PC-3 (cell line): Measurements from ENCODE around the gene CCDC183. TPM values are rescaled to one million over a fixed set of nuclear protein-coding genes. Genes with fewer than 3 reads are reported as not detected.

Experiments
- ATAC-seq: fragments of 200-7000 bp; cut with Tn5 transposase; 2 replicates; pipeline ENCODE4 v1.9.1; 2020; ENCODE audit warnings: mild to moderate bottlenecking, moderate library complexity
- BruUV-seq: library from RNA; stranded (reverse); fragments of 400-500 nt; replicated peaks from 2 replicates; lab custom pipeline; 2021; lab: Mats Ljungman, UMichigan
- CTCF ChIA-PET: fragments of 300-600 bp; sonication (Branson Sonifier 250); formaldehyde crosslinking; loops from one replicate; lab custom pipeline; 2022; ENCODE audit warnings: antibody characterized with exemption; lab: Charles Lee
- POLR2A ChIA-PET: fragments of 300-600 bp; sonication (Branson Sonifier 250); formaldehyde crosslinking; loops from one replicate; lab custom pipeline; 2022; ENCODE audit warnings: antibody characterized with exemption; ENCODE audit not compliant: unreplicated experiment; lab: Charles Lee
- DNase-seq: peaks from one replicate; pipeline ENCODE4 v3.0.0-alpha.2; 2015
- H2AFZ ChIP-seq: fragments of 300-600 bp; sonication (generic); 2 replicates; pipeline ENCODE4 v1.6.0; 2016; ENCODE audit warnings: antibody characterized with exemption, low read length
- H3F3A ChIP-seq: fragments of 300-600 bp; sonication (generic); one replicate; pipeline ENCODE4 v1.6.0; 2017; ENCODE audit warnings: antibody characterized with exemption, low read length, control low read depth, mild to moderate bottlenecking; ENCODE audit not compliant: unreplicated experiment
- H3K27ac ChIP-seq: fragments of 300-600 bp; sonication (generic); 2 replicates; pipeline ENCODE4 v1.5.1; 2016; ENCODE audit warnings: mild to moderate bottlenecking, low read length
- H3K27me3 ChIP-seq: fragments of 300-600 bp; sonication (generic); 2 replicates; pipeline ENCODE4 v1.6.1; 2016; ENCODE audit warnings: low read length, mixed read lengths
- H3K36me3 ChIP-seq: fragments of 300-600 bp; sonication (generic); 2 replicates; pipeline ENCODE4 v1.6.1; 2016; ENCODE audit warnings: low read depth, mixed run types, low read length, mixed read lengths
- H3K4me1 ChIP-seq: fragments of 300-600 bp; sonication (generic); 2 replicates; pipeline ENCODE4 v1.5.1; 2016; ENCODE audit warnings: low read length; ENCODE audit not compliant: insufficient read depth
- H3K4me2 ChIP-seq: fragments of 300-600 bp; sonication (generic); 2 replicates; pipeline ENCODE4 v1.6.0; 2016; ENCODE audit warnings: low read length
- H3K4me3 ChIP-seq: fragments of 300-600 bp; sonication (generic); 2 replicates; pipeline ENCODE4 v1.5.1; 2016; ENCODE audit warnings: mild to moderate bottlenecking, low read length, mixed read lengths
- H3K79me2 ChIP-seq: fragments of 300-600 bp; sonication (generic); 2 replicates; pipeline ENCODE4 v1.6.1; 2017; ENCODE audit warnings: low read length, mixed read lengths
- H3K9ac ChIP-seq: fragments of 300-600 bp; sonication (generic); 2 replicates; pipeline ENCODE4 v1.6.0; 2016; ENCODE audit warnings: mild to moderate bottlenecking, low read length
- H3K9me2 ChIP-seq: fragments of 300-600 bp; sonication (generic); replicated peaks from 2 replicates; pipeline ENCODE4 v1.6.1; 2016; ENCODE audit warnings: mixed run types, low read length, mixed read lengths
- H3K9me3 ChIP-seq: fragments of 300-600 bp; sonication (generic); 2 replicates; pipeline ENCODE4 v1.6.1; 2016; ENCODE audit warnings: low read length, mixed read lengths
- H4K20me1 ChIP-seq: fragments of 300-600 bp; sonication (generic); 2 replicates; pipeline ENCODE4 v1.6.1; 2016; ENCODE audit warnings: low read length, mixed read lengths
- CTCF ChIP-seq: fragments of 300-600 bp; sonication (generic); conservative IDR thresholded peaks from 2 replicates; pipeline ENCODE4 v1.5.1; 2017; ENCODE audit warnings: antibody characterized with exemption, low read depth, mild to moderate bottlenecking, low read length
- EZH2 ChIP-seq: fragments of 300-600 bp; sonication (generic); IDR thresholded peaks from one replicate; pipeline ENCODE4 v1.6.1; 2017; ENCODE audit warnings: antibody characterized with exemption, mild to moderate bottlenecking, low read length; ENCODE audit not compliant: unreplicated experiment
- EZH2phosphoT487 ChIP-seq: fragments of 300-600 bp; sonication (generic); IDR thresholded peaks from 2 replicates; pipeline ENCODE4 v1.6.1; 2018; ENCODE audit warnings: mild to moderate bottlenecking, antibody characterized with exemption, low read length, borderline replicate concordance
- intact Hi-C: fragments of 100-400 bp; cut with micrococcal nuclease; formaldehyde crosslinking; loops from 2 replicates; pipeline ENCODE4 v1.9.0; 2023
- total RNA-seq: library from RNA; depleted of rRNA; stranded (reverse); fragments of >200 nt; gene quantifications from 2 replicates; pipeline ENCODE4 v1.2.3, GENCODE V29; 2014

Gene CCDC183
- total RNA-seq, 1 experiment from 2014 or later, result 0.87 TPM

GRCh38 chr9:136821826-136822544 is 25.8 kb downstream of the CCDC183 start:
- TF ChIP-seq EZH2phosphoT487, result no peak
- no peak for TF ChIP-seq EZH2
- TF ChIP-seq CTCF, result no peak
- Histone ChIP-seq H3K4me3 (no peak overlapping the region), H3F3A (no peaks in the 10 kb centered on the region), H3K79me2 (0 out of 2 replicates have a peak, but pooled peaks cover 5% of the 10 kb centered on the region), H3K9ac (no peak overlapping the region), H3K4me2 (no peak overlapping the region), H3K36me3 (peaks cover 3% of the 10 kb centered on the region; the same call in 1 of the 2 replicates), H4K20me1 (no peaks in the 10 kb centered on the region), H3K9me3 (no peaks in the 10 kb centered on the region), H3K27ac (no peak overlapping the region), H3K4me1 (no peaks in the 10 kb centered on the region), H2AFZ (no peak overlapping the region), H3K27me3 (no peaks in the 10 kb centered on the region), H3K9me2 (no peaks in the 10 kb centered on the region)
- POLR2A ChIA-PET, result no interaction called here
- CTCF ChIA-PET, result no interaction called here
- intact Hi-C loops, result no loop called here
- BruUV-seq, result no TSS peak
- ATAC-seq (no peak), DNase-seq (no peak)

- BruUV-seq, result no TSS peak
- POLR2A ChIA-PET, result no interaction called here
These were observed 27.3 kb downstream of the CCDC183 start for GRCh38 chr9:136823136-136824046.

More at GRCh38 chr9:136823136-136824046, 27.3 kb downstream of the CCDC183 start:
- H3K4me3 ChIP-seq, result no peak overlapping the region
- no peaks in the 10 kb centered on the region for H3K9me2 ChIP-seq
- H3K79me2 ChIP-seq, result no peaks in the 10 kb centered on the region
- CTCF ChIA-PET, result no interaction called here
- no peak overlapping the region for H3K9ac ChIP-seq
- H3F3A ChIP-seq, result no peaks in the 10 kb centered on the region
- ATAC-seq (no peak), DNase-seq (no peak)
- H3K4me2 ChIP-seq, result no peak overlapping the region
- no peaks in the 10 kb centered on the region for H3K27me3 ChIP-seq
- H3K27ac ChIP-seq, result no peak overlapping the region
- H3K9me3 ChIP-seq, result no peaks in the 10 kb centered on the region
- H3K4me1 ChIP-seq, result no peaks in the 10 kb centered on the region
- intact Hi-C loops, result no loop called here
- no peak overlapping the region for H2AFZ ChIP-seq
- TF ChIP-seq EZH2, result no peak
- TF ChIP-seq CTCF, result no peak
- no peak for TF ChIP-seq EZH2phosphoT487
- peaks cover 3% of the 10 kb centered on the region; the same call in 1 of the 2 replicates for H3K36me3 ChIP-seq
- H4K20me1 ChIP-seq, result no peaks in the 10 kb centered on the region
